Keratinocyte (primary cell): Measurements from ENCODE around the gene WFS1. TPM values are rescaled to one million over a fixed set of nuclear protein-coding genes. Genes with fewer than 3 reads are reported as not detected.

Experiments
- DNase-seq: peaks from one replicate; pipeline ENCODE4 v3.0.0-alpha.2; 2011; ENCODE audit warnings: low read depth, missing footprints, low spot score
- FAIRE-seq: peaks from 2 replicates; lab custom pipeline; 2011; peaks lifted over from hg19 to GRCh38; lab: Jason Lieb, UNC
- H2AFZ ChIP-seq: 2 replicates; pipeline ENCODE4 v1.6.0; 2012; ENCODE audit warnings: low read length, control low read depth, inconsistent platforms; ENCODE audit not compliant: control insufficient read depth
- H3K27ac ChIP-seq: 2 replicates; pipeline ENCODE4 v1.5.1; 2011; ENCODE audit warnings: low read length; ENCODE audit not compliant: control insufficient read depth, insufficient read depth
- H3K27me3 ChIP-seq: 3 replicates; pipeline ENCODE4 v1.6.0; 2011; ENCODE audit warnings: low read length; ENCODE audit not compliant: control insufficient read depth, insufficient read depth; ENCODE audit errors: extremely low read depth
- H3K36me3 ChIP-seq, 2 experiments: 2 replicates in 1 of 2; 3 replicates in 1 of 2; pipeline ENCODE4 v1.5.1; 2011; ENCODE audit warnings: low read length in 2 of 2, mild to moderate bottlenecking in 1 of 2; ENCODE audit not compliant: control insufficient read depth in 2 of 2, insufficient read depth in 2 of 2; ENCODE audit errors: extremely low read depth in 1 of 2
- H3K4me1 ChIP-seq: 3 replicates; pipeline ENCODE4 v1.5.1; 2011; ENCODE audit warnings: low read length; ENCODE audit not compliant: control insufficient read depth, insufficient read depth; ENCODE audit errors: extremely low read depth
- H3K4me2 ChIP-seq: 3 replicates; pipeline ENCODE4 v1.6.0; 2011; ENCODE audit warnings: low read depth, low read length; ENCODE audit not compliant: control insufficient read depth, insufficient read depth; ENCODE audit errors: extremely low read depth
- H3K4me3 ChIP-seq, 3 experiments: fragments of 200-600 bp in 1 of 3; sonication (generic) in 1 of 3; 2 replicates in 2 of 3; 3 replicates in 1 of 3; pipeline ENCODE4 v1.5.1; 2011 to 2016; ENCODE audit warnings: low read length in 3 of 3, mild to moderate bottlenecking in 3 of 3, control low read depth in 2 of 3, inconsistent platforms in 1 of 3, low read depth in 1 of 3, mixed read lengths in 1 of 3, mixed run types in 1 of 3, moderate library complexity in 1 of 3; ENCODE audit not compliant: control insufficient read depth in 2 of 3, insufficient read depth in 2 of 3; ENCODE audit errors: extremely low read depth in 1 of 3
- H3K79me2 ChIP-seq: 2 replicates; pipeline ENCODE4 v1.6.0; 2012; ENCODE audit warnings: low read length; ENCODE audit not compliant: control insufficient read depth, insufficient read depth
- H3K9ac ChIP-seq: 3 replicates; pipeline ENCODE4 v1.6.0; 2011; ENCODE audit warnings: low read length; ENCODE audit not compliant: control insufficient read depth, insufficient read depth; ENCODE audit errors: extremely low read depth
- H3K9me1 ChIP-seq: 3 replicates; pipeline ENCODE4 v1.6.0; 2011; ENCODE audit warnings: low read length; ENCODE audit not compliant: control insufficient read depth, insufficient read depth; ENCODE audit errors: extremely low read depth
- H3K9me3 ChIP-seq: 2 replicates; pipeline ENCODE4 v1.5.1; 2012; ENCODE audit warnings: low read depth, low read length; ENCODE audit not compliant: control insufficient read depth
- H4K20me1 ChIP-seq: 3 replicates; pipeline ENCODE4 v1.6.0; 2011; ENCODE audit warnings: low read length; ENCODE audit not compliant: control insufficient read depth, insufficient read depth; ENCODE audit errors: extremely low read depth
- CTCF ChIP-seq, 3 experiments: IDR thresholded peaks in 1 of 3; conservative IDR thresholded peaks in 1 of 3; optimal IDR thresholded peaks in 1 of 3; 2 replicates in 2 of 3; 3 replicates in 1 of 3; pipeline versions ENCODE3 to v1.5.1; 2011; ENCODE audit warnings: low read length in 3 of 3, mild to moderate bottlenecking in 3 of 3, moderate library complexity in 2 of 3, control low read depth in 1 of 3, inconsistent platforms in 1 of 3; ENCODE audit not compliant: insufficient read depth in 2 of 3; ENCODE audit errors: extremely low read depth in 1 of 3
- EZH2 ChIP-seq: IDR thresholded peaks from one replicate; pipeline ENCODE4 v1.6.1; 2012; ENCODE audit warnings: inconsistent platforms, mild to moderate bottlenecking, low read length, moderate library complexity
- dilution Hi-C: fragments of 300-500 bp; cut with MboI; formaldehyde crosslinking; loops from one replicate; pipeline ENCODE4 v1.7.0; 2020; ENCODE audit warnings: low sequenced_read_pairs; ENCODE audit not compliant: extremely low pct_ligation_motif_present
- polyA plus RNA-seq, 5 experiments: library from polyadenylated mRNA; depleted of rRNA in 3 of 5; stranded (reverse) in 3 of 5; stranded (forward) in 1 of 5; unstranded in 1 of 5; fragments of >200 nt; gene quantifications; 1 replicate in 1 of 5; 2 replicates in 3 of 5; 3 replicates in 1 of 5; pipeline versions ENCODE4 v1.2.1 to v1.2.3, GENCODE V29; 2011 to 2012; ENCODE audit warnings: missing spikeins in 2 of 5, low read depth in 1 of 5, low replicate concordance in 1 of 5

WFS1 gene
- polyA plus RNA-seq, 1 donor (not counting 4 experiments of a cell fraction or from before 2014, with no cell fraction given), result 7.0 TPM

- no peak overlapping the region for H3K9ac ChIP-seq
- no peaks in the 10 kb centered on the region for H4K20me1 ChIP-seq
- H3K4me2 ChIP-seq, result no peak overlapping the region
- H3K4me3 ChIP-seq, result no peak overlapping the region
- no peaks in the 10 kb centered on the region for H3K9me3 ChIP-seq
- no peaks in the 10 kb centered on the region for H3K79me2 ChIP-seq
- H3K4me1 ChIP-seq, result no peaks in the 10 kb centered on the region
- no peaks in the 10 kb centered on the region for H3K36me3 ChIP-seq
- no peak overlapping the region for H3K27ac ChIP-seq
- H2AFZ ChIP-seq, result no peak overlapping the region
- dilution Hi-C loops, result no loop called here
- TF ChIP-seq CTCF (optimal IDR thresholded peaks at IDR 0.05 in 1 of 3, IDR thresholded peaks at IDR 0.05 in 1 of 3, conservative IDR thresholded peaks at IDR 0.05 in 1 of 3; ENCODE audit: extremely low read depth in 1 of 3, insufficient read depth in 2 of 3, low read length in 3 of 3) (no peak), EZH2 (no peak)
- no peaks in the 10 kb centered on the region for H3K9me1 ChIP-seq
- no peaks in the 10 kb centered on the region for H3K27me3 ChIP-seq
- DNase-seq, result no peak
- no peak for FAIRE-seq
These were observed 36.5 kb upstream of the WFS1 start for GRCh38 chr4:6232836-6233785.

- Histone ChIP-seq H2AFZ (no peak overlapping the region), H3K27me3 (no peaks in the 10 kb centered on the region), H3K27ac (no peak overlapping the region), H3K79me2 (no peaks in the 10 kb centered on the region), H3K9me1 (no peaks in the 10 kb centered on the region), H3K36me3 (no peaks in the 10 kb centered on the region), H3K9ac (no peak overlapping the region), H3K4me2 (no peak overlapping the region), H4K20me1 (no peaks in the 10 kb centered on the region), H3K9me3 (no peaks in the 10 kb centered on the region), H3K4me3 (no peak overlapping the region), H3K4me1 (no peaks in the 10 kb centered on the region)
- TF ChIP-seq EZH2 (no peak), CTCF (optimal IDR thresholded peaks at IDR 0.05 in 1 of 3, IDR thresholded peaks at IDR 0.05 in 1 of 3, conservative IDR thresholded peaks at IDR 0.05 in 1 of 3; ENCODE audit: extremely low read depth in 1 of 3, insufficient read depth in 2 of 3, low read length in 3 of 3) (no peak)
- FAIRE-seq (no peak), DNase-seq (no peak)
- dilution Hi-C loops, result no loop called here
These were observed 35.7 kb upstream of the WFS1 start for GRCh38 chr4:6233929-6234328.
